SK-N-SH treated with all-trans-retinoic acid at 6 μM for 48 hours (cell line): ENCODE measurements around the gene SART3.
A peak's percentile ranks its signal among the peaks of the same experiment; 100 is the strongest.

Experiments used
- ATAC-seq: fragments of 200-7000 bp; cut with Tn5 transposase; 3 replicates; pipeline ENCODE4 v1.9.1; 2020; ENCODE audit warnings: mild to moderate bottlenecking, moderate library complexity
- ARNTL ChIP-seq: fragments of 450-650 bp; formaldehyde crosslinking; IDR thresholded peaks from 2 replicates; pipeline ENCODE4 v1.5.0; 2020; ENCODE audit warnings: low read depth, mild to moderate bottlenecking, moderate library complexity, borderline replicate concordance
- BACH2 ChIP-seq: fragments of 250-450 bp; sonication (Bioruptor Pico); IDR thresholded peaks from 2 replicates; pipeline ENCODE4 v1.9.0; 2021; ENCODE audit warnings: mild to moderate bottlenecking, borderline replicate concordance
- ESRRG ChIP-seq: fragments of 250-450 bp; sonication (Bioruptor Pico); IDR thresholded peaks from 2 replicates; pipeline ENCODE4 v1.6.1; 2021; ENCODE audit warnings: mild to moderate bottlenecking
- GLIS3 ChIP-seq: fragments of 250-450 bp; sonication (Bioruptor Pico); IDR thresholded peaks from 2 replicates; pipeline ENCODE4 v1.5.0; 2020; ENCODE audit warnings: mild to moderate bottlenecking, moderate library complexity
- ISL1 ChIP-seq: fragments of 250-450 bp; sonication (Bioruptor Pico); IDR thresholded peaks from 2 replicates; pipeline ENCODE4 v2.1.2; 2022; ENCODE audit warnings: mild to moderate bottlenecking, moderate library complexity
- OSR1 ChIP-seq: fragments of 250-450 bp; sonication (Bioruptor Pico); IDR thresholded peaks from 2 replicates; pipeline ENCODE4 v1.8.0; 2022; ENCODE audit warnings: moderate library complexity, mild to moderate bottlenecking, inconsistent platforms
- POU6F1 ChIP-seq: fragments of 250-450 bp; sonication (Bioruptor Pico); IDR thresholded peaks from 2 replicates; pipeline ENCODE4 v1.8.0; 2021; ENCODE audit warnings: low read depth, mild to moderate bottlenecking, moderate library complexity, borderline replicate concordance
- PPARA ChIP-seq: fragments of 250-450 bp; sonication (Bioruptor Pico); IDR thresholded peaks from 2 replicates; pipeline ENCODE4 v1.5.0; 2020; ENCODE audit warnings: mild to moderate bottlenecking, borderline replicate concordance
- RARB ChIP-seq: fragments of 250-450 bp; sonication (Bioruptor Pico); IDR thresholded peaks from 2 replicates; pipeline ENCODE4 v1.8.0; 2021; ENCODE audit warnings: mild to moderate bottlenecking, moderate library complexity
- SNAI2 ChIP-seq: fragments of 250-450 bp; sonication (Bioruptor Pico); IDR thresholded peaks from 2 replicates; pipeline ENCODE4 v1.5.0; 2020; ENCODE audit warnings: mild to moderate bottlenecking, moderate library complexity
- TCF4 ChIP-seq: fragments of 250-450 bp; sonication (Bioruptor Pico); IDR thresholded peaks from 2 replicates; pipeline ENCODE4 v1.8.0; 2021; ENCODE audit warnings: mild to moderate bottlenecking, moderate library complexity, borderline replicate concordance
- TSHZ2 ChIP-seq: fragments of 250-450 bp; sonication (Bioruptor Pico); IDR thresholded peaks from 2 replicates; pipeline ENCODE4 v1.5.0; 2020; ENCODE audit warnings: mild to moderate bottlenecking, moderate library complexity
- ZC3H10 ChIP-seq: fragments of 250-450 bp; sonication (Bioruptor Pico); IDR thresholded peaks from 2 replicates; pipeline ENCODE4 v1.5.1; 2021; ENCODE audit warnings: mild to moderate bottlenecking, moderate library complexity
- ZFP3 ChIP-seq: fragments of 250-450 bp; sonication (Bioruptor Pico); IDR thresholded peaks from 2 replicates; pipeline ENCODE4 v1.5.0; 2020; ENCODE audit warnings: mild to moderate bottlenecking, moderate library complexity
- ZFP30 ChIP-seq: fragments of 450-650 bp; formaldehyde crosslinking; IDR thresholded peaks from 2 replicates; pipeline ENCODE4 v1.5.0; 2022; ENCODE audit warnings: mild to moderate bottlenecking, moderate library complexity
- TF ChIP-seq, protein P1 (sequence below): fragments of 250-450 bp; sonication (Bioruptor Pico); IDR thresholded peaks from 2 replicates; pipeline ENCODE4 v1.8.0; 2020; ENCODE audit warnings: mild to moderate bottlenecking, moderate library complexity, borderline replicate concordance
- TF ChIP-seq, protein P2 (sequence below): fragments of 250-450 bp; sonication (Bioruptor Pico); IDR thresholded peaks from 2 replicates; pipeline ENCODE4 v1.5.1; 2021; ENCODE audit warnings: mild to moderate bottlenecking, moderate library complexity

SART3 gene

GRCh38 chr12:108560752-108561719, at the start of gene SART3:
SART3 (minus strand) TSS chr12:108561173; CDS start chr12:108561154, 19 bp downstream.
- peak; percentile 69 for ATAC-seq
- no peak for TF ChIP-seq TSHZ2
- TF ChIP-seq ARNTL: no peak
- no peak for TF ChIP-seq ESRRG (CRISPR knock-in tag)
- TF ChIP-seq POU6F1 (CRISPR knock-in tag): no peak
- no peak for TF ChIP-seq ISL1 (CRISPR knock-in tag)
- no peak for TF ChIP-seq GLIS3 (CRISPR knock-in tag)
- no peak for TF ChIP-seq SNAI2
- TF ChIP-seq, protein P1, sequence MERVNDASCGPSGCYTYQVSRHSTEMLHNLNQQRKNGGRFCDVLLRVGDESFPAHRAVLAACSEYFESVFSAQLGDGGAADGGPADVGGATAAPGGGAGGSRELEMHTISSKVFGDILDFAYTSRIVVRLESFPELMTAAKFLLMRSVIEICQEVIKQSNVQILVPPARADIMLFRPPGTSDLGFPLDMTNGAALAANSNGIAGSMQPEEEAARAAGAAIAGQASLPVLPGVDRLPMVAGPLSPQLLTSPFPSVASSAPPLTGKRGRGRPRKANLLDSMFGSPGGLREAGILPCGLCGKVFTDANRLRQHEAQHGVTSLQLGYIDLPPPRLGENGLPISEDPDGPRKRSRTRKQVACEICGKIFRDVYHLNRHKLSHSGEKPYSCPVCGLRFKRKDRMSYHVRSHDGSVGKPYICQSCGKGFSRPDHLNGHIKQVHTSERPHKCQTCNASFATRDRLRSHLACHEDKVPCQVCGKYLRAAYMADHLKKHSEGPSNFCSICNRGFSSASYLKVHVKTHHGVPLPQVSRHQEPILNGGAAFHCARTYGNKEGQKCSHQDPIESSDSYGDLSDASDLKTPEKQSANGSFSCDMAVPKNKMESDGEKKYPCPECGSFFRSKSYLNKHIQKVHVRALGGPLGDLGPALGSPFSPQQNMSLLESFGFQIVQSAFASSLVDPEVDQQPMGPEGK: no peak
- TF ChIP-seq OSR1 (CRISPR knock-in tag): no peak
- no peak for TF ChIP-seq ZFP30 (CRISPR knock-in tag)
- no peak for TF ChIP-seq ZC3H10
- TF ChIP-seq, protein P2, sequence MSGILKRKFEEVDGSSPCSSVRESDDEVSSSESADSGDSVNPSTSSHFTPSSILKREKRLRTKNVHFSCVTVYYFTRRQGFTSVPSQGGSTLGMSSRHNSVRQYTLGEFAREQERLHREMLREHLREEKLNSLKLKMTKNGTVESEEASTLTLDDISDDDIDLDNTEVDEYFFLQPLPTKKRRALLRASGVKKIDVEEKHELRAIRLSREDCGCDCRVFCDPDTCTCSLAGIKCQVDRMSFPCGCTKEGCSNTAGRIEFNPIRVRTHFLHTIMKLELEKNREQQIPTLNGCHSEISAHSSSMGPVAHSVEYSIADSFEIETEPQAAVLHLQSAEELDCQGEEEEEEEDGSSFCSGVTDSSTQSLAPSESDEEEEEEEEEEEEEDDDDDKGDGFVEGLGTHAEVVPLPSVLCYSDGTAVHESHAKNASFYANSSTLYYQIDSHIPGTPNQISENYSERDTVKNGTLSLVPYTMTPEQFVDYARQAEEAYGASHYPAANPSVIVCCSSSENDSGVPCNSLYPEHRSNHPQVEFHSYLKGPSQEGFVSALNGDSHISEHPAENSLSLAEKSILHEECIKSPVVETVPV (CRISPR knock-in tag): no peak

GRCh38 chr12:108610336-108610815, 49.4 kb upstream of the SART3 start:
- TF ChIP-seq SNAI2: no peak
- TF ChIP-seq ZFP30 (CRISPR knock-in tag): no peak
- no peak for TF ChIP-seq RARB (CRISPR knock-in tag)
- no peak for TF ChIP-seq ZFP3 (CRISPR knock-in tag)
- no peak for TF ChIP-seq GLIS3 (CRISPR knock-in tag)
- no peak for TF ChIP-seq TCF4 (CRISPR knock-in tag)
- TF ChIP-seq POU6F1 (CRISPR knock-in tag): no peak
- TF ChIP-seq BACH2 (CRISPR knock-in tag): no peak
- no peak for TF ChIP-seq ESRRG (CRISPR knock-in tag)

GRCh38 chr12:108609537-108610335, 48.8 kb upstream of the SART3 start:
- peak; percentile 55 for ATAC-seq
- TF ChIP-seq PPARA (no peak), RARB (CRISPR knock-in tag) (no peak), ARNTL (no peak), GLIS3 (CRISPR knock-in tag) (no peak), TCF4 (CRISPR knock-in tag) (peak; percentile 27; the same call in 1 of the 2 replicates)
- TF ChIP-seq, all 23 proteins: peak for 1

More at GRCh38 chr12:108610336-108610815, 49.4 kb upstream of the SART3 start:
- ATAC-seq: no peak
